ENCODE data around the gene TMEM147.

TMEM147 gene, protein sequence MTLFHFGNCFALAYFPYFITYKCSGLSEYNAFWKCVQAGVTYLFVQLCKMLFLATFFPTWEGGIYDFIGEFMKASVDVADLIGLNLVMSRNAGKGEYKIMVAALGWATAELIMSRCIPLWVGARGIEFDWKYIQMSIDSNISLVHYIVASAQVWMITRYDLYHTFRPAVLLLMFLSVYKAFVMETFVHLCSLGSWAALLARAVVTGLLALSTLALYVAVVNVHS

DNA sequence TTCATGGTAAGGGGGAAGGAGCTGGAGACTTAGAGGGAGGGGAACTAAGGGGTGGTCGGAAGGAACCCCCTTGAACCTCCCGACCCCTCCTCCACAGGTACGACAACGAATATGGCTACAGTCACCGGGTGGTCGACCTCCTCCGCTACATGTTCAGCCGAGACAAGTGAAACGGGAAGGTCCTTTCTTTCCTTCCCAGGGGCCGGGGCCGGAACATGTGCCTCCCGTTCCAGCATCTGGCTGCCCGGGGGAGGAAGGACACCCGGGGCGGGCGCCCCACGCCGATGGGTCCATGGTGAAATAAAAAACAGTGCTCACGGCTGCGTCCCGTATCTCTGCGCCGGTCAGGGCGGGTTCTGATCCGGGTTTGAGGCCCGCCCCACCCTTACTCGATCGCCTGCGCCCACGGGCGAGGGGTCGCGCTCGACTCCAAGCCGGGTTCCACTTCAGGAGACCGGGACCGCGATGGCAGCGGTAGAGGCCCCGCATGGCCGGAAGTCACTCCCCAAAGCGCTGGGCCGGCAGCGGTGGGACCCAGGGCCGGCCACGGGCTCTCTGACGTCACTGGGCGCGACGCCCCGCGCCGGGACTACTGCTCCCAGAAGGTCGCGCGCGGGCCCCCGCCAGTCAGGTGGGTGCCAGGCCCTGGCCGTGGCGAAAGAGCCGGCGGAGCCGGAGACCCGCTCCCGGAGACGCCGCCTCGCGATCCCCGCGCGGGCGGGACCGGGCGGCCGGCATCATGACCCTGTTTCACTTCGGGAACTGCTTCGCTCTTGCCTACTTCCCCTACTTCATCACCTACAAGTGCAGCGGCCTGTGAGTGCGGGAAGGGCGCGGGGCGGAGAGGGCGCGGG lies at the start of gene TMEM147:
TSS of gene TMEM147 (plus strand) at position 626 of the 854 bp plus-strand sequence. CDS start at position 740, 114 bp downstream.
- TF ChIP-seq CTCF (IDR thresholded peaks at IDR 0.05; ENCODE audit: control extremely low read depth, extremely low read depth, low read depth, missing control alignments): no peak
- CTCF ChIA-PET: interaction anchor here (1.3 to 4.2 kb wide), 2 partner anchors 11 to 36 kb away, joined by 3 to 22 read pairs; no protein-coding TSS in a partner anchor
- DNase-seq (ENCODE audit: extremely low spot score): peak; percentile 98
- POLR2A ChIA-PET: interaction anchor here (0.5 kb wide), 1 partner anchor 204 kb away, joined by 3 read pairs; no protein-coding TSS in a partner anchor

DNA sequence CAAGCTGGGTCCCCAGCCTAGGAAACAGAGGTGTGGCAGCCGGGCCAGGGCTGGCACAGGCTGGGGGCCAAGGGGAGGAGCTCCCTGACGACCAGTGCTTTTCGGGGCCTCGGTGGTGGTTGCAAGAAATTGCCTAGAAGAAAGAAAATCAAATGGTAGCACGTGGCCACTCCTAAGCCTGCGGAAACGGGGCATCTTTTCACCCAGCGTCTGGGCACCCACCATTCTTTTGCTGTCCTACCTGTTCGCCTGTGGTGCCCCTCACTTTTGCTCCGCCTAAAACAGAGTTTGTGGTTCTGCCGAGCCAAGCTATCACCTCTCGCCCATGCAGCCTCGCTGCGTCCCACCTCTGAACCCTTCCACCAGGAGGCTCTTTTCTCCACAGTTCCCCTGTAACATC lies 48.0 kb upstream of the TMEM147 start:
- no peak for TF ChIP-seq CTCF (IDR thresholded peaks at IDR 0.05; ENCODE audit: control extremely low read depth, extremely low read depth, low read depth, missing control alignments)
- DNase-seq (ENCODE audit: extremely low spot score): no peak
- ChIA-PET POLR2A (no interaction called here), CTCF (interaction anchor here (1.0 to 8.0 kb wide), 8 partner anchors 10 to 228 kb away, joined by 3 to 126 read pairs (median 4); partner anchors contain the start of genes FFAR3 and USF2)

DNA sequence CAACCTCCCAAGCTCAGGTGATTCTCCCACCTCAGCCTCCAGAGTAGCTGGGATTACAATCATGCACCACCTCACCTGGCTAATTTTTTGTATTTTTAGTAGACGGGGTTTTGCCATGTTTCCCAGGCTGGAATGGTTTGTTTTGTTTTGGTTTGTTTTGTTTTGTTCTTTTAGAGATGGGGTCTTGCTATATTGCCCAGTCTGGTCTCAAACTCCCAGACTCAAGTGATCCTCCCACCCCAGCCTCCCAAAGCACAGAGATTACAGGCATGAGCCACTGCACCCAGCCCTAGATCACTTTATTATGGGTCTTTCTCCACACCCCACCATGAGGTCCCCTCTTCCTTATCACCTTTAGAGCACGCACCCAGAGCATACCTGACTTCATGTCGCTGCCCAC lies 47.2 kb upstream of the TMEM147 start:
- no peak for TF ChIP-seq CTCF (IDR thresholded peaks at IDR 0.05; ENCODE audit: control extremely low read depth, extremely low read depth, low read depth, missing control alignments)
- DNase-seq (ENCODE audit: extremely low spot score): no peak
- ChIA-PET POLR2A (no interaction called here), CTCF (interaction anchor here (1.2 to 8.0 kb wide), 4 partner anchors 9 to 229 kb away, joined by 3 to 126 read pairs (median 78); partner anchors contain the start of gene USF2)

DNA sequence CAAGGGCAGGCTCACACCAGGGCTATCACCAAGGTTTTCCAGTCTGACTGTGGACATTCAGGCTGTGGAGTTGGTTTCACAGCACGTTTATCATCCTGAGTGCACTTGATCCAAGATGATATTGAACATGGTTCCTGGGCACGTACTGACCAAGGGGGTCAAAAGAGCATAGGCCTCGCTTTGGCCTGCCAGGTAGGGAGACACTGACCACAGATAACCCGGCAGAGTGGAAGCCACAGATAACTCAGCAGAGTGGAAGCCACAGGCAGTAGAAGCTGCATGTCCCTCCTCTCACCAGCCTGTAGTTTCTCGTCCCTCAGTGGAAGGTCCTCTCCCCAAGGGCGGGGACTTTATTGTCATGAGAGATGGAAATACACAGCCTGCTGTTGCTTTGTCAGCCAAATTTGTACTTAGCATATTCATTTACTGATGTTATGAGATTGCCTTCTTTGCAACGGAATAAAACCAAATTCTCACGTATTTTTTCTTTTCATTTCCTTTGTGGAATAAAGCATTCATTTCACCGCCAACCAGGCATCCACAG lies 46.4 kb upstream of the TMEM147 start:
- ChIA-PET POLR2A (no interaction called here), CTCF (no interaction called here)
- no peak for TF ChIP-seq CTCF (IDR thresholded peaks at IDR 0.05; ENCODE audit: control extremely low read depth, extremely low read depth, low read depth, missing control alignments)
- no peak for DNase-seq (ENCODE audit: extremely low spot score)

- CTCF ChIA-PET: interaction anchor here (0.8 to 2.0 kb wide), 2 partner anchors 10 to 148 kb away, joined by 3 to 13 read pairs; no protein-coding TSS in a partner anchor
- POLR2A ChIA-PET: no interaction called here
- no peak for DNase-seq (ENCODE audit: extremely low spot score)
- TF ChIP-seq CTCF (IDR thresholded peaks at IDR 0.05; ENCODE audit: control extremely low read depth, extremely low read depth, low read depth, missing control alignments): no peak
Observed at GRCh38 chr19:35500611-35501010, 44.8 kb upstream of the TMEM147 start.

GRCh38 chr19:35501684-35502083 lies 43.7 kb upstream of the TMEM147 start:
- no peak for TF ChIP-seq CTCF (IDR thresholded peaks at IDR 0.05; ENCODE audit: control extremely low read depth, extremely low read depth, low read depth, missing control alignments)
- CTCF ChIA-PET: interaction anchor here (1.1 to 2.4 kb wide), 3 partner anchors 9 to 149 kb away, joined by 3 to 13 read pairs (median 5); no protein-coding TSS in a partner anchor
- POLR2A ChIA-PET: no interaction called here
- no peak for DNase-seq (ENCODE audit: extremely low spot score)
